HG03469 (cell line): ENCODE data around the gene CDC42.
"Not testable (repeated sequence)": the region's sequence is repeated elsewhere in the genome, so short reads cannot be mapped to it uniquely, and the experiment has no call there.

Source experiments
- ATAC-seq: cut with Tn5 transposase; IDR thresholded peaks from one replicate; pipeline ENCODE4 v1.9.1; 2021; ENCODE audit warnings: mild to moderate bottlenecking, moderate library complexity, moderate number of reproducible peaks; ENCODE audit not compliant: unreplicated experiment

CDC42 gene

GRCh38 chr1:22052115-22053016 is at the start of gene CDC42:
Gene CDC42, plus strand, starts transcription at chr1:22052709. Its CDS starts 25,770 bp downstream, at chr1:22078479.
- peak; percentile 39 for ATAC-seq

- not testable (repeated sequence) for ATAC-seq
Measured at GRCh38 chr1:22002875-22003274, 49.6 kb upstream of the CDC42 start.

GRCh38 chr1:22003959-22004358 is 48.5 kb upstream of the CDC42 start:
- ATAC-seq: not testable (repeated sequence)

- ATAC-seq: not testable (repeated sequence)
Measured at GRCh38 chr1:22005261-22006149, 47.0 kb upstream of the CDC42 start.

GRCh38 chr1:22006736-22007135 is 45.8 kb upstream of the CDC42 start:
- ATAC-seq: not testable (repeated sequence)

- ATAC-seq: not testable (repeated sequence)
Measured at GRCh38 chr1:22007262-22007661, 45.2 kb upstream of the CDC42 start.

GRCh38 chr1:22009566-22009965 is 42.9 kb upstream of the CDC42 start:
- not testable (repeated sequence) for ATAC-seq

GRCh38 chr1:22012752-22013151 is 39.8 kb upstream of the CDC42 start:
- ATAC-seq: not testable (repeated sequence)

GRCh38 chr1:22014575-22015206 is 37.8 kb upstream of the CDC42 start:
- ATAC-seq: not testable (repeated sequence)

- ATAC-seq: no peak
Measured at GRCh38 chr1:22018583-22019559, 33.6 kb upstream of the CDC42 start.

- ATAC-seq: no peak
Measured at GRCh38 chr1:22021061-22021460, 31.4 kb upstream of the CDC42 start.

- ATAC-seq: no peak
Measured at GRCh38 chr1:22024485-22025367, 27.8 kb upstream of the CDC42 start.

- ATAC-seq: no peak
Measured at GRCh38 chr1:22025368-22026155, 26.9 kb upstream of the CDC42 start.

- ATAC-seq: no peak
Measured at GRCh38 chr1:22026924-22027289, 25.6 kb upstream of the CDC42 start.

GRCh38 chr1:22030057-22030456 is 22.5 kb upstream of the CDC42 start:
- ATAC-seq: no peak

- no peak for ATAC-seq
Measured at GRCh38 chr1:22030473-22030872, 22.0 kb upstream of the CDC42 start.

- ATAC-seq: no peak
Measured at GRCh38 chr1:22031214-22031962, 21.1 kb upstream of the CDC42 start.
